SK-N-MC (cell line): ENCODE results near the gene C3orf18.

ENCODE experiments used
- EZH2 ChIP-seq: fragments of 200-600 bp; sonication (generic); IDR thresholded peaks from one replicate; pipeline ENCODE4 v1.6.1; 2017; ENCODE audit warnings: antibody characterized with exemption
- POLR2AphosphoS5 ChIP-seq: IDR thresholded peaks from 2 replicates; pipeline ENCODE4 v1.6.1; 2012; ENCODE audit warnings: mild to moderate bottlenecking, low read depth, low read length, borderline replicate concordance

DNA sequence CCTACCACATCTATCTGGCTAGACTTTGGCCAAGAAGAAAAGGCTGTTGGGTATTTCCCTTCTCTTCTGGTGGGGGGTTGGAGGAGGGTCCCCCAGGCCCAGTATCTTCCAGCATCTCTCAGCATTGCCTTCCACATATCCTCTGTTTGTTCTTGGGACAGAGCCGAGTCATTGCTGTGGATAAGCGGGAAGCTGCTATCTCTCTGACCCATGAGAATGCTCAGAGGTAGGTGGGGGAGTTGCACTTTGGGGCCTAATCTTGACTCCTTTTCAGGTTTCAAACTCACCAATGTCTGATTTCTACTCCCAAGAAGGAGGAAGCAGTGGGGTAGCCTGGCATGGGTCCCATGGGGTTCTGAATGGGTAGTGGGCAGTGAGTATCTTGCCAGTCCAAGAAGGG, 9.8 kb upstream of the C3orf18 start:
- TF ChIP-seq POLR2AphosphoS5 (no peak), EZH2 (no peak)
